GM12878 (cell line): ENCODE data around the gene CATSPERZ. TPM values are rescaled to one million over a fixed set of nuclear protein-coding genes. Genes with fewer than 3 reads are reported as not detected.

ENCODE experiments used
- ATF2 ChIP-seq: IDR thresholded peaks from 2 replicates; pipeline ENCODE4 v1.6.1; 2012; ENCODE audit warnings: low read length, inconsistent platforms
- MAX ChIP-seq: IDR thresholded peaks from 2 replicates; pipeline ENCODE4 v1.6.1; 2012; ENCODE audit warnings: low read depth, low read length, improper control_type of control experiment
- NFYB ChIP-seq: IDR thresholded peaks from 2 replicates; pipeline ENCODE4 v1.6.1; 2011; ENCODE audit warnings: low read depth, mild to moderate bottlenecking, low read length, improper control_type of control experiment, moderate library complexity; ENCODE audit not compliant: insufficient read depth
- RB1 ChIP-seq: fragments of 450-650 bp; formaldehyde crosslinking; IDR thresholded peaks from 2 replicates; pipeline ENCODE4 v1.6.1; 2017; ENCODE audit warnings: mild to moderate bottlenecking, borderline replicate concordance
- SREBF1 ChIP-seq: IDR thresholded peaks from 2 replicates; pipeline ENCODE4 v1.6.1; 2012; ENCODE audit warnings: mild to moderate bottlenecking, low read length
- STAT3 ChIP-seq: IDR thresholded peaks from 2 replicates; pipeline ENCODE4 v1.6.1; 2011; ENCODE audit warnings: low read depth, low read length, improper control_type of control experiment
- ZNF687 ChIP-seq: fragments of 450-650 bp; IDR thresholded peaks from 2 replicates; pipeline ENCODE4 v1.6.1; 2017; ENCODE audit warnings: mild to moderate bottlenecking, moderate library complexity
- ZZZ3 ChIP-seq: IDR thresholded peaks from 2 replicates; pipeline ENCODE4 v1.6.1; 2011; ENCODE audit warnings: low read depth; ENCODE audit not compliant: control insufficient read depth, insufficient read length
- polyA plus RNA-seq, 11 experiments: library from polyadenylated mRNA; depleted of rRNA in 4 of 11; unstranded in 6 of 11; stranded (reverse) in 5 of 11; fragments of >200 nt; fragmentation: Nextera tagmentation in 4 of 11; fragmentation: Illumina TruSeq in 1 of 11; extraction: Ambion mirVana in 4 of 11; extraction: Trizol in 1 of 11; gene quantifications; 1 replicate in 1 of 11; 2 replicates in 10 of 11; pipeline versions ENCODE4 v1.2.1 to v1.2.3, GENCODE V29; 2011 to 2016; ENCODE audit warnings: inconsistent platforms in 2 of 11, missing spikeins in 2 of 11, low read depth in 1 of 11
- total RNA-seq, 4 experiments: library from RNA; depleted of rRNA in 3 of 4; stranded (reverse); fragments of >200 nt in 3 of 4; fragmentation: Illumina TruSeq in 1 of 4; extraction: Trizol in 1 of 4; gene quantifications; 2 replicates each; pipeline versions ENCODE4 v1.2.1 to v1.2.3, GENCODE V29; 2013 to 2021
- TF ChIP-seq, protein P1 (sequence below): IDR thresholded peaks from 2 replicates; pipeline ENCODE4 v1.6.1; 2011; ENCODE audit warnings: low read depth, mild to moderate bottlenecking, low read length, moderate library complexity, borderline replicate concordance; ENCODE audit errors: extremely low read depth
- TF ChIP-seq, protein P2 (sequence below): IDR thresholded peaks from 2 replicates; pipeline ENCODE4 v1.6.1; 2012; ENCODE audit warnings: improper control_type of control experiment, low read depth, low read length; ENCODE audit not compliant: insufficient replicate concordance
- TF ChIP-seq, protein P3 (sequence below): IDR thresholded peaks from 2 replicates; pipeline ENCODE4 v1.6.1; 2012; ENCODE audit warnings: mild to moderate bottlenecking, low read depth, low read length

Gene CATSPERZ
- total and polyA plus RNA-seq, 10 of the 15 experiments (the other 5 are each of a cell fraction or from before 2014, with no cell fraction given): 0.12 to 0.31 TPM; not detected in 8

GRCh38 chr11:64251016-64251752, 49.0 kb upstream of the CATSPERZ start, which contains the start of gene PLCB3 (continued):
- TF ChIP-seq ATF2 (no peak), ZNF687 (no peak), NFYB (no peak), STAT3 (no peak), RB1 (no peak), MAX (no peak), ZZZ3 (no peak), SREBF1 (no peak)
- TF ChIP-seq, protein P1, sequence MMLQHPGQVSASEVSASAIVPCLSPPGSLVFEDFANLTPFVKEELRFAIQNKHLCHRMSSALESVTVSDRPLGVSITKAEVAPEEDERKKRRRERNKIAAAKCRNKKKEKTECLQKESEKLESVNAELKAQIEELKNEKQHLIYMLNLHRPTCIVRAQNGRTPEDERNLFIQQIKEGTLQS: no peak
- TF ChIP-seq, protein P2, sequence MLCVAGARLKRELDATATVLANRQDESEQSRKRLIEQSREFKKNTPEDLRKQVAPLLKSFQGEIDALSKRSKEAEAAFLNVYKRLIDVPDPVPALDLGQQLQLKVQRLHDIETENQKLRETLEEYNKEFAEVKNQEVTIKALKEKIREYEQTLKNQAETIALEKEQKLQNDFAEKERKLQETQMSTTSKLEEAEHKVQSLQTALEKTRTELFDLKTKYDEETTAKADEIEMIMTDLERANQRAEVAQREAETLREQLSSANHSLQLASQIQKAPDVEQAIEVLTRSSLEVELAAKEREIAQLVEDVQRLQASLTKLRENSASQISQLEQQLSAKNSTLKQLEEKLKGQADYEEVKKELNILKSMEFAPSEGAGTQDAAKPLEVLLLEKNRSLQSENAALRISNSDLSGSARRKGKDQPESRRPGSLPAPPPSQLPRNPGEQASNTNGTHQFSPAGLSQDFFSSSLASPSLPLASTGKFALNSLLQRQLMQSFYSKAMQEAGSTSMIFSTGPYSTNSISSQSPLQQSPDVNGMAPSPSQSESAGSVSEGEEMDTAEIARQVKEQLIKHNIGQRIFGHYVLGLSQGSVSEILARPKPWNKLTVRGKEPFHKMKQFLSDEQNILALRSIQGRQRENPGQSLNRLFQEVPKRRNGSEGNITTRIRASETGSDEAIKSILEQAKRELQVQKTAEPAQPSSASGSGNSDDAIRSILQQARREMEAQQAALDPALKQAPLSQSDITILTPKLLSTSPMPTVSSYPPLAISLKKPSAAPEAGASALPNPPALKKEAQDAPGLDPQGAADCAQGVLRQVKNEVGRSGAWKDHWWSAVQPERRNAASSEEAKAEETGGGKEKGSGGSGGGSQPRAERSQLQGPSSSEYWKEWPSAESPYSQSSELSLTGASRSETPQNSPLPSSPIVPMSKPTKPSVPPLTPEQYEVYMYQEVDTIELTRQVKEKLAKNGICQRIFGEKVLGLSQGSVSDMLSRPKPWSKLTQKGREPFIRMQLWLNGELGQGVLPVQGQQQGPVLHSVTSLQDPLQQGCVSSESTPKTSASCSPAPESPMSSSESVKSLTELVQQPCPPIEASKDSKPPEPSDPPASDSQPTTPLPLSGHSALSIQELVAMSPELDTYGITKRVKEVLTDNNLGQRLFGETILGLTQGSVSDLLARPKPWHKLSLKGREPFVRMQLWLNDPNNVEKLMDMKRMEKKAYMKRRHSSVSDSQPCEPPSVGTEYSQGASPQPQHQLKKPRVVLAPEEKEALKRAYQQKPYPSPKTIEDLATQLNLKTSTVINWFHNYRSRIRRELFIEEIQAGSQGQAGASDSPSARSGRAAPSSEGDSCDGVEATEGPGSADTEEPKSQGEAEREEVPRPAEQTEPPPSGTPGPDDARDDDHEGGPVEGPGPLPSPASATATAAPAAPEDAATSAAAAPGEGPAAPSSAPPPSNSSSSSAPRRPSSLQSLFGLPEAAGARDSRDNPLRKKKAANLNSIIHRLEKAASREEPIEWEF: no peak
- TF ChIP-seq, protein P3, sequence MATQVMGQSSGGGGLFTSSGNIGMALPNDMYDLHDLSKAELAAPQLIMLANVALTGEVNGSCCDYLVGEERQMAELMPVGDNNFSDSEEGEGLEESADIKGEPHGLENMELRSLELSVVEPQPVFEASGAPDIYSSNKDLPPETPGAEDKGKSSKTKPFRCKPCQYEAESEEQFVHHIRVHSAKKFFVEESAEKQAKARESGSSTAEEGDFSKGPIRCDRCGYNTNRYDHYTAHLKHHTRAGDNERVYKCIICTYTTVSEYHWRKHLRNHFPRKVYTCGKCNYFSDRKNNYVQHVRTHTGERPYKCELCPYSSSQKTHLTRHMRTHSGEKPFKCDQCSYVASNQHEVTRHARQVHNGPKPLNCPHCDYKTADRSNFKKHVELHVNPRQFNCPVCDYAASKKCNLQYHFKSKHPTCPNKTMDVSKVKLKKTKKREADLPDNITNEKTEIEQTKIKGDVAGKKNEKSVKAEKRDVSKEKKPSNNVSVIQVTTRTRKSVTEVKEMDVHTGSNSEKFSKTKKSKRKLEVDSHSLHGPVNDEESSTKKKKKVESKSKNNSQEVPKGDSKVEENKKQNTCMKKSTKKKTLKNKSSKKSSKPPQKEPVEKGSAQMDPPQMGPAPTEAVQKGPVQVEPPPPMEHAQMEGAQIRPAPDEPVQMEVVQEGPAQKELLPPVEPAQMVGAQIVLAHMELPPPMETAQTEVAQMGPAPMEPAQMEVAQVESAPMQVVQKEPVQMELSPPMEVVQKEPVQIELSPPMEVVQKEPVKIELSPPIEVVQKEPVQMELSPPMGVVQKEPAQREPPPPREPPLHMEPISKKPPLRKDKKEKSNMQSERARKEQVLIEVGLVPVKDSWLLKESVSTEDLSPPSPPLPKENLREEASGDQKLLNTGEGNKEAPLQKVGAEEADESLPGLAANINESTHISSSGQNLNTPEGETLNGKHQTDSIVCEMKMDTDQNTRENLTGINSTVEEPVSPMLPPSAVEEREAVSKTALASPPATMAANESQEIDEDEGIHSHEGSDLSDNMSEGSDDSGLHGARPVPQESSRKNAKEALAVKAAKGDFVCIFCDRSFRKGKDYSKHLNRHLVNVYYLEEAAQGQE: no peak
